Measurements from ENCODE around the gene SMG6.

The SMG6 gene

DNA sequence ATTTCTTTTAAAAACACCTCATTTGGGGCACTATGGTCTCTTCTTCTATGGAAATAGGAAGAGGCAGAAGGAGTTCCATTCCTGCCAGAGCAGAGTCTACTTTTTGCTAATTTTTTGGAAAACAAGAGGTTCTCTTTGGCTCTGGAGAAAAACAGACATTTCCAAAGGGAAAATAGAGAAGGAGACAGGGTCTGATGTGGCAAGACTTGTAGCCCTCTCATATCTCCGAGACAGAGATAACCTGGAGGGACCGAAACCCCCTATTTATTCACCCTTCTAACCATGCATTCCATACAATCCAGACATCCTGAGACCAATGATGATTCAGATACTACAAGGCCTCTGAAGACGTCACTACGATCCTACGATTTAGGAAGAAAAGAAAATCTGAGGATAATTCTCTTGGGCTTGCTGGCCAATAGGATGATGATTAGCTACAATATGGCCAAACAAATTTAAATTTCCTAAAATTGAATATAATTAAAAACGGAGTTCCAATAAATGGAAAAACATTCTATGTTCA, 178.5 kb downstream of the SMG6 start:
- H3F3A ChIP-seq (ENCODE audit: insufficient read depth): no peaks in the 10 kb centered on the region
- H3K27ac ChIP-seq (ENCODE audit: low read depth, low read length): no peak overlapping the region
- H3K9ac ChIP-seq (ENCODE audit: low read length): no peak overlapping the region
- H3K79me2 ChIP-seq (ENCODE audit: insufficient read depth, low read length): no peaks in the 10 kb centered on the region
- no peak for TF ChIP-seq EZH2phosphoT487 (conservative IDR thresholded peaks at IDR 0.05; ENCODE audit: low read length)
- TF ChIP-seq, protein P1, sequence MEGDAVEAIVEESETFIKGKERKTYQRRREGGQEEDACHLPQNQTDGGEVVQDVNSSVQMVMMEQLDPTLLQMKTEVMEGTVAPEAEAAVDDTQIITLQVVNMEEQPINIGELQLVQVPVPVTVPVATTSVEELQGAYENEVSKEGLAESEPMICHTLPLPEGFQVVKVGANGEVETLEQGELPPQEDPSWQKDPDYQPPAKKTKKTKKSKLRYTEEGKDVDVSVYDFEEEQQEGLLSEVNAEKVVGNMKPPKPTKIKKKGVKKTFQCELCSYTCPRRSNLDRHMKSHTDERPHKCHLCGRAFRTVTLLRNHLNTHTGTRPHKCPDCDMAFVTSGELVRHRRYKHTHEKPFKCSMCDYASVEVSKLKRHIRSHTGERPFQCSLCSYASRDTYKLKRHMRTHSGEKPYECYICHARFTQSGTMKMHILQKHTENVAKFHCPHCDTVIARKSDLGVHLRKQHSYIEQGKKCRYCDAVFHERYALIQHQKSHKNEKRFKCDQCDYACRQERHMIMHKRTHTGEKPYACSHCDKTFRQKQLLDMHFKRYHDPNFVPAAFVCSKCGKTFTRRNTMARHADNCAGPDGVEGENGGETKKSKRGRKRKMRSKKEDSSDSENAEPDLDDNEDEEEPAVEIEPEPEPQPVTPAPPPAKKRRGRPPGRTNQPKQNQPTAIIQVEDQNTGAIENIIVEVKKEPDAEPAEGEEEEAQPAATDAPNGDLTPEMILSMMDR (IDR thresholded peaks at IDR 0.05; ENCODE audit: insufficient read depth, low read length, poor library complexity, severe bottlenecking): no peak
- H4K20me1 ChIP-seq (ENCODE audit: low read depth, low read length): no peaks in the 10 kb centered on the region
- H3K36me3 ChIP-seq (ENCODE audit: low read length): no peaks in the 10 kb centered on the region
- no peaks in the 10 kb centered on the region for H3K27me3 ChIP-seq (ENCODE audit: low read length)
- no peak overlapping the region for H2AFZ ChIP-seq (ENCODE audit: low read depth, low read length, severe bottlenecking)
- H3K4me3 ChIP-seq (ENCODE audit: insufficient read depth, low read length, poor library complexity, severe bottlenecking): no peak overlapping the region
- H3K9me3 ChIP-seq (ENCODE audit: insufficient read depth, low read length): no peaks in the 10 kb centered on the region
- H3K9me2 ChIP-seq (replicated peaks; ENCODE audit: insufficient read depth, low read length): no peaks in the 10 kb centered on the region
- H3K4me2 ChIP-seq (ENCODE audit: low read depth, low read length, poor library complexity, severe bottlenecking): no peak overlapping the region

DNA sequence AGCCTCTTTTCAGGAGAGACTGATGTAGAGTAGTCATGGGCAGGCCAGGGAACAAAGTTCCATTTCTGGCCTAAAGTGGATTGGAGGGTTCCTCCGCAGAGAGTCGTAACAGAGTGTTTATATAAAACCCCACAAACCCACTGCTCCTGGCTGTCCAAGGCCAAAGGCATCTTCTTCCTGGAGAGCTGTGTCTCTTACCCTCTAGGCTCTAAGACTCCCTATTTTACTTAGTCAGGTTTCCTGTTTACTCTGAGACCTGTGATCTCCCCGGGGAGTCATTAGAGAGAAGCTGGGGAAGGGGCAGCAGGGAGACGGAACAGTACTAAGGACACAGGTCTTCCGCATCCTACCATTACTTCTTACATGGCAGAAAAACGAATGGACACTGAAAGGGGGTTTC, 179.2 kb downstream of the SMG6 start:
- Histone ChIP-seq H3K36me3 (ENCODE audit: low read length) (no peaks in the 10 kb centered on the region), H3K4me2 (ENCODE audit: low read depth, low read length, poor library complexity, severe bottlenecking) (no peak overlapping the region), H4K20me1 (ENCODE audit: low read depth, low read length) (no peaks in the 10 kb centered on the region), H3F3A (ENCODE audit: insufficient read depth) (no peaks in the 10 kb centered on the region), H3K9me2 (replicated peaks; ENCODE audit: insufficient read depth, low read length) (no peaks in the 10 kb centered on the region), H3K4me3 (ENCODE audit: insufficient read depth, low read length, poor library complexity, severe bottlenecking) (no peak overlapping the region), H3K27me3 (ENCODE audit: low read length) (no peaks in the 10 kb centered on the region), H3K9me3 (ENCODE audit: insufficient read depth, low read length) (no peaks in the 10 kb centered on the region), H3K79me2 (ENCODE audit: insufficient read depth, low read length) (no peaks in the 10 kb centered on the region), H3K27ac (ENCODE audit: low read depth, low read length) (no peak overlapping the region), H2AFZ (ENCODE audit: low read depth, low read length, severe bottlenecking) (no peak overlapping the region), H3K9ac (ENCODE audit: low read length) (no peak overlapping the region)
- TF ChIP-seq EZH2phosphoT487 (conservative IDR thresholded peaks at IDR 0.05; ENCODE audit: low read length): no peak
- TF ChIP-seq, protein P1 (IDR thresholded peaks at IDR 0.05; ENCODE audit: insufficient read depth, low read length, poor library complexity, severe bottlenecking): no peak

DNA sequence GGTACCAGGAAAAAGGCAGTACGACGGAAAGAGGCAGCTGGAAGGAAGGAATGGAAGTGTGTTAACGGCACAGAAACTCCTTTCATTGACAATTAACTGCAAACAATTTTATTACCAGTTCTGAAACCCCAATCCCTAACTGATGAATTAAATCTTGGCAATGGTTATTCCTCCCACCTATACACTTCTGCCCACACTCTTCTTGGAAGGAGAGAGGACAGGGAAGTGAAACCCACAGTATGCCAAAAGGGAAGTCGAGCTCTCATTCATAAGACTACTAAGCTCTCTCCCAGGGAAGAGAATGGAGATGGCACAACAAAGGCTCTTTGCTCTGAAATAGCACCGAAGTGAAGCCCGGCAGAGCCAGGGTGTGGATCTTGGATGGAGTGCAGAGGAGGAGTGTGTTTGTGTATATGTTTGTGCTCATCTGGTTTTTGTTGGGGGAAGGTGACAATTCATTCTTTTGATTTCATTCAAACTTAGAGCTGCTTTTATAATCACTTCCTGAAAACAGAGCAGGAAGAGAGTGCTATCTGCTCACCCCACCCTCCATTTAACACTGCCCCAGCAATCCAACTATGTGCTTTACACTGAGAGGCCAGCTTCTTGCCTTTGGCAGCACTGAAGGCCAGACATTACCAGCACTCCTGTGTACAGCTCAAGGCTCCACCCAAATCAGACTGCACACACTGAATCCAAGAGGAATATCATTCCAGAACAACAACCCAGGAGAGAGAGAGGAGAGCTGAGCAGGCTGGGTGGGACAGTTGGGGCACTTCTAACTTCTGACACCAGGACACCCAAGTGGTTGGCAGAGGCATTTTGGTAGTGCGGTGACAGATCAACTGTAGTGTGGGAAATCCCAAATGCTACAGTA, 180.0 kb downstream of the SMG6 start:
- Histone ChIP-seq H2AFZ (ENCODE audit: low read depth, low read length, severe bottlenecking) (no peak overlapping the region), H3F3A (ENCODE audit: insufficient read depth) (no peaks in the 10 kb centered on the region), H3K4me2 (ENCODE audit: low read depth, low read length, poor library complexity, severe bottlenecking) (no peak overlapping the region), H3K27ac (ENCODE audit: low read depth, low read length) (no peak overlapping the region), H3K79me2 (ENCODE audit: insufficient read depth, low read length) (no peaks in the 10 kb centered on the region), H3K27me3 (ENCODE audit: low read length) (no peaks in the 10 kb centered on the region), H3K9ac (ENCODE audit: low read length) (no peak overlapping the region), H3K36me3 (ENCODE audit: low read length) (no peaks in the 10 kb centered on the region), H3K9me2 (replicated peaks; ENCODE audit: insufficient read depth, low read length) (no peaks in the 10 kb centered on the region), H3K9me3 (ENCODE audit: insufficient read depth, low read length) (no peaks in the 10 kb centered on the region), H4K20me1 (ENCODE audit: low read depth, low read length) (no peaks in the 10 kb centered on the region), H3K4me3 (ENCODE audit: insufficient read depth, low read length, poor library complexity, severe bottlenecking) (no peak overlapping the region)
- TF ChIP-seq, protein P1 (IDR thresholded peaks at IDR 0.05; ENCODE audit: insufficient read depth, low read length, poor library complexity, severe bottlenecking): no peak
